Measurements from ENCODE around the gene UBE2E2. TPM values are rescaled to one million over a fixed set of nuclear protein-coding genes. Genes with fewer than 3 reads are reported as not detected.

Gene UBE2E2
- total RNA-seq, 1 experiment from 2014 or later, result 38.6 TPM

GRCh38 chr3:23600167-23600871 is 397.2 kb downstream of the UBE2E2 start:
- H2BK12ac ChIP-seq (ENCODE audit: insufficient read length, low read depth, low read length), result no peak overlapping the region
- Mint-ChIP-seq H3K4me3 (no peak overlapping the region), H3K27ac (no peak overlapping the region), H3K36me3 (ENCODE audit: insufficient read depth in 1 of 3, low read depth in 3 of 3) (peaks cover 7 to 9% (median 7%) of the 10 kb centered on the region in 3 experiments; a peak in 6 of 7 replicates), H3K27me3 (ENCODE audit: low read depth) (no peaks in the 10 kb centered on the region; the same call in 1 of the 2 replicates), H3K4me1 (peaks cover 10 to 11% of the 10 kb centered on the region in 2 experiments), H3K9me3 (peaks cover 4 to 7% of the 10 kb centered on the region in 2 experiments; a peak in 3 of 5 replicates)
- H3K23ac ChIP-seq (ENCODE audit: insufficient read length, low read depth, low read length), result no peak overlapping the region
- H4K91ac ChIP-seq (ENCODE audit: insufficient read length, low read depth, low read length), result no peak overlapping the region
- H2BK20ac ChIP-seq (ENCODE audit: low read depth, low read length, poor library complexity, severe bottlenecking), result no peak overlapping the region
- no peak overlapping the region for H4K8ac ChIP-seq (replicated peaks; ENCODE audit: insufficient read length, low read depth, low read length)
- H3K4me2 ChIP-seq (ENCODE audit: insufficient read depth, insufficient read length, low read length), result no peak overlapping the region
- TF ChIP-seq, protein P1, sequence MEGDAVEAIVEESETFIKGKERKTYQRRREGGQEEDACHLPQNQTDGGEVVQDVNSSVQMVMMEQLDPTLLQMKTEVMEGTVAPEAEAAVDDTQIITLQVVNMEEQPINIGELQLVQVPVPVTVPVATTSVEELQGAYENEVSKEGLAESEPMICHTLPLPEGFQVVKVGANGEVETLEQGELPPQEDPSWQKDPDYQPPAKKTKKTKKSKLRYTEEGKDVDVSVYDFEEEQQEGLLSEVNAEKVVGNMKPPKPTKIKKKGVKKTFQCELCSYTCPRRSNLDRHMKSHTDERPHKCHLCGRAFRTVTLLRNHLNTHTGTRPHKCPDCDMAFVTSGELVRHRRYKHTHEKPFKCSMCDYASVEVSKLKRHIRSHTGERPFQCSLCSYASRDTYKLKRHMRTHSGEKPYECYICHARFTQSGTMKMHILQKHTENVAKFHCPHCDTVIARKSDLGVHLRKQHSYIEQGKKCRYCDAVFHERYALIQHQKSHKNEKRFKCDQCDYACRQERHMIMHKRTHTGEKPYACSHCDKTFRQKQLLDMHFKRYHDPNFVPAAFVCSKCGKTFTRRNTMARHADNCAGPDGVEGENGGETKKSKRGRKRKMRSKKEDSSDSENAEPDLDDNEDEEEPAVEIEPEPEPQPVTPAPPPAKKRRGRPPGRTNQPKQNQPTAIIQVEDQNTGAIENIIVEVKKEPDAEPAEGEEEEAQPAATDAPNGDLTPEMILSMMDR (conservative IDR thresholded peaks at IDR 0.05), result no peak
- H3K9me3 ChIP-seq (ENCODE audit: control insufficient read depth, low read depth, low read length), result no peaks in the 10 kb centered on the region
- no peak overlapping the region for H3K27ac ChIP-seq (ENCODE audit: insufficient read length, low read depth, low read length)
- DNase-seq, result no peak
- H2BK5ac ChIP-seq (ENCODE audit: insufficient read length, low read length), result no peak overlapping the region
- no peak overlapping the region for H3K9ac ChIP-seq (ENCODE audit: extremely low read depth, insufficient read length, low read length)
- H3K4me1 ChIP-seq (ENCODE audit: insufficient read depth, low read length), result peaks cover 3% of the 10 kb centered on the region; the same call in 1 of the 2 replicates
- H3K14ac ChIP-seq (ENCODE audit: insufficient read depth, low read length), result no peak overlapping the region
- no peak overlapping the region for H4K5ac ChIP-seq (ENCODE audit: insufficient read length, low read depth, low read length)
- peaks cover 2% of the 10 kb centered on the region for H3K23me2 ChIP-seq (ENCODE audit: insufficient read length, low read depth, low read length, poor library complexity, severe bottlenecking)
- no peak overlapping the region for H2BK15ac ChIP-seq (ENCODE audit: low read depth, low read length)
- H3K56ac ChIP-seq (ENCODE audit: insufficient read length, low read depth, low read length), result no peak overlapping the region
- no peak overlapping the region for H3K4ac ChIP-seq (ENCODE audit: low read depth, low read length)
- H3K27me3 ChIP-seq (ENCODE audit: insufficient read depth, low read length), result no peaks in the 10 kb centered on the region
- H3T11ph ChIP-seq (ENCODE audit: low read length), result no peak overlapping the region
- H4K20me1 ChIP-seq (ENCODE audit: control insufficient read depth, insufficient read depth, insufficient read length), result no peaks in the 10 kb centered on the region
- no peaks in the 10 kb centered on the region for H3K79me1 ChIP-seq (ENCODE audit: insufficient read depth, low read depth, low read length, poor library complexity, severe bottlenecking)
- no CpG with 5 or more reads among the region's 8 CpGs for WGBS (ENCODE audit: extremely low coverage, insufficient read length, low lambda C conversion rate)
- no peaks in the 10 kb centered on the region for H3K79me2 ChIP-seq (ENCODE audit: insufficient read depth, low read length)
- no peak overlapping the region for H3K18ac ChIP-seq (ENCODE audit: insufficient read length, low read depth, low read length)
- no peak overlapping the region for H2AK5ac ChIP-seq (ENCODE audit: insufficient read length, low read length)
- H2AFZ ChIP-seq (ENCODE audit: low read length), result no peak overlapping the region
- no peak overlapping the region for H2BK120ac ChIP-seq (ENCODE audit: low read depth, low read length, poor library complexity, severe bottlenecking)

Data from H9 (cell line).